GM04503 (cell line): Measurements from ENCODE around the gene PRX.
"Not testable (repeated sequence)": the region's sequence is repeated elsewhere in the genome, so short reads cannot be mapped to it uniquely, and the experiment has no call there.

Source experiments
- DNase-seq: peaks from one replicate; pipeline ENCODE4 v3.0.0-alpha.2; 2012; ENCODE audit warnings: low read depth

The PRX gene

DNA sequence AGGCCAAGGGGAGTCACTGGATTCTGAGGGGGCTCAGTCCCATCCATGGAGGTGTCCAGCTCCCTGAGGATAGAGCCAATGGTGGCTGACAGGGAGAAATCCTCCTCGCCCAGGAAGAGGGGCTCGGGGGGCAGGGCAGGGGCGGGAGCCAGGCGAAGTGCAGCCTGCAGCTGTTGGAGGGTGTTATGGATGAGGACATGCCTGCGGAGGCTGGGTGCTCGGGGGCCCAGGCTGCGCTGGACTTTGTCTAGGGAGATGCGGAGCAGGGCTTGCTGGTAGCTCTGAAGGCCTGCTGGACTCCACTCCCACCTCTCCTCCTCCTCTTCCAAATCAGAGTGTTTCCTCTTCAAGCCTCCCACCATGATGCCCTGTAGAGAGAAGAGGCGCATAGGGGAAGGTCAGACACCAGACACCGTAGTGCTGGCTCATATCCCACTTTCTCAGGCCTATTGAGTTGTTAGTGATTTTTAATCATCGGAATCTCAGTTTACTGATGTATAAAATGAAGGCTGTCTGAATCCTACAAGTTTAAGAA lies 28.6 kb upstream of the PRX start:
- no peak for DNase-seq

DNA sequence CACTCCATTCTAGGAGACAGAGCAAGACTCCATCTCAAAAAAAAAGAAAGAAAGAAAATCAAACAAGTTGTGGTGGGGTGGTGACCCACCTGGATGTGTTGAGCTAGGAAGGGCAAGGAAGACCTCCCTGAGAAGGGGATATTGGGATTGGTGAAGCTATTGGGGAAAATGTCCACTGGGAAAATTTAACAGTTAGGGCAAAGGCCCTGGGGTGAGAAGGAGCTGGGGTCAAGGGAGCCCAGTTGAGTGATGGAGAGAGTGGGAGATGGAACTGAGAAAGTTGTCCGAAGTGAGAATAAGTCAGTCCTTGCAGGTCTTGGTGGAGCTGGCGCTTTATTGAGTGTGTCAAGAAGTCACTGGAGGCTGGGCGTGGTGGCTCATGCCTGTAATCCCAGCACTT lies 25.1 kb upstream of the PRX start:
- no peak for DNase-seq

DNA sequence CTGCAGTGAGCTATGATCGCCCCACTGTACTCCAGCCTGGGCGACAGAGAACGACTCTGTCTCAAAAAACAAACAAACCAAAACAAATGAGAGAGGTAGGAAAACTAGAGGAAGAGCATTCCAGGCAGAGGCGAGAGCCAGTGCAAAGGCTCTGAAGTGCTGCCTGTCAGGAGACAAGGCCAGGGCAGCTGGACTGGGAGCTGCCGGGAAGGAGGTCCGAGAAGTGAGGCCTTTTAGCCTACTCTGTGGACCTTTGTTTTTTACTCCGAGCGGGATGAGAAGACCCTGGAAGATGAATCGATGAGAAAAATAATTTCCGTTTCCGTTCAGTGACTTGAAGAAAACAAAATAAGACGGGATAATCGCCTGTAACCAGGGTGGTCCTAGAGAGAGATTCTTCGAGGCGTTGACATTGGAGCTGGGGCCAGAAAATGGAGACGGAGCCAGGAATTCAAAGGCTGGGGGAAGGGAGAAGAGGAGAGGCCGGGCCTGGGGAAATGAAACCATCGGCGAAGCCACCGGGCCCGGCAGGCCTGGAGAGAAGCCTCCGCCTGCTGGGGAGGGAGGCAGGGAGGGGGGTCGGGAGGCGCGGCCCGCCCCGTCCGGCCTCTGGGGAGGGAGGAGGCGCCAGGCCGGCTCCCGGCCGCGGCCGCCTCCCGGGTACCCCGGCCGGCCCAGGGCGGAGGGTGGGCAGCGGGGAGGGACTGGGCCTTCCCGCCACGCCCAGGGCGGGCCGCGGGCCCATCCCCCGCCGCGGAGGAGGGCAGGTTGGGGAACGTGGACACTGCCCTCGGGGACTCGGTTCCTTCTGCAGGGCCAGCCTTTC lies 20.4 kb upstream of the PRX start:
- peak; percentile 61 for DNase-seq

DNA sequence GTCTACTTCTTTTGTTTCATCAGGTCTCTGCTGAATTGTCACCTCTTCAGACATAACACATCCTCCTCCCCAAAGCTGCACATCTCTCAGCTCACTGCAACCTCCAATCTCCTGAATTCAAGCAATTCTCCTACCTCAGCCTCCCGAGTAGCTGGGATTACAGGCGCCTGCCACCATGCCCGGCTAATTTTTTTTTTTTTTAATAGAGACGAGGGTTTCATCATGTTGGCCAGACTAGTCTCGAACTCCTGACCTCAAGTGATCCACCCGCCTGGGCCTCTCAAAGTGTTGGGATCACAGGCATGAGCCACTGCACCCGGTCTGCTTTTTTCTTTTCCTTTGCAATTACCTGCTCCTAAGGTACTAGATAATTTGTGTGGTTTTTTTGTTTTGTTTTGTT lies 19.6 kb upstream of the PRX start:
- DNase-seq: not testable (repeated sequence)

DNA sequence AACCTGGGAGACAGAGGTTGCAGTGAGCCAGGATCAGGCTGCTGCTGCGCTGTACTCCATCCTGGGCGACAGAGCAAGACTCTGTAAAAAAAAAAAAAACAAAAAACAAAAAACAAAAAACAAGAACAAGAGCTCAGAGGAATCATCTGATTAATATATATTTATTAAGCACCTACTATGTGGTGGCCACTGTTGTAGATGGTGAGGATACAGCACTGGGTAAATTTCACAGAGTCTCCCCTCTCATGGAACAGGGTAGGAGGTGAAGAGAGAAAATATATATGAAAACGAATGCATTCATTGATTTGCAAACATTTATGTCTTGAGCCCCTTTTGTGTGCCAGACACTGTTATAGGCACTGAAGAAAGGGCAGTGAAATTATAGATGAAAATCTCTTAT lies 18.5 kb upstream of the PRX start:
- DNase-seq: no peak

DNA sequence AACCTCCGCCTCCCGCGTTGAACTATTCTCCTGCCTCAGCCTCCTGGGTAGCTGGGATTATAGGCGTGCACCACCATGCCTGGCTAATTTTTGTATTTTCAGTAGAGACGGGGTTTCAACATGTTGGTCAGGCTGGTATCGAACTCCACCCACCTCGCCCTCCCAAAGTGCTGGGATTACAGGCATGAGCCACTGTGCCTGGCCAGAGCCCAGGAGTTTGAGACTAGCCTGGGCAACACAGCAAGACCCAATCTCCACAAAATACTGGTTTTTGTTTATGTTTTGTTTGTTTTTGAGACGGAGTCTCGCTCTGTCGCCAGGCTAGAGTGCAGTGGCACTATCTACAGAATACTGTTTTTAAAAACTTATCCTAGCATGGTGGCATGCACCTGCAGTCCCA lies 17.1 kb upstream of the PRX start:
- not testable (repeated sequence) for DNase-seq

DNA sequence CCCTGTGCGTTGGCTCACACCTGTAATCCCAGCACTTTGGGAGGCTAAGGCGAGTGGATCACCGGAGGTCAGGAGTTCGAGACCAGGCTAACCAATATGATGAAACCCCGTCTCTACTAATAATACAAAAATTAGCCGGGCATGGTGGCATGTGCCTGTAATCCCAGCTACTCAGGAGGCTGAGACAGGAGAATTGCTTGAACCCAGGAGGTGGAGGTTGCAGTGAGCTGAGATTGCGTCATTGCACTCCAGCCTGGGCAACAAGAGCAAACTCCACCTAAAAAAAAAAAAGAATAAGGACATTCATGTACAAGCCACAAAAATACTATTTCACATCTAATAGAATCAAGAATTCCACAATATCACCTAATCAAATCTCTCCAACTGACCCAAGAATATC lies 15.0 kb upstream of the PRX start:
- DNase-seq: not testable (repeated sequence)

DNA sequence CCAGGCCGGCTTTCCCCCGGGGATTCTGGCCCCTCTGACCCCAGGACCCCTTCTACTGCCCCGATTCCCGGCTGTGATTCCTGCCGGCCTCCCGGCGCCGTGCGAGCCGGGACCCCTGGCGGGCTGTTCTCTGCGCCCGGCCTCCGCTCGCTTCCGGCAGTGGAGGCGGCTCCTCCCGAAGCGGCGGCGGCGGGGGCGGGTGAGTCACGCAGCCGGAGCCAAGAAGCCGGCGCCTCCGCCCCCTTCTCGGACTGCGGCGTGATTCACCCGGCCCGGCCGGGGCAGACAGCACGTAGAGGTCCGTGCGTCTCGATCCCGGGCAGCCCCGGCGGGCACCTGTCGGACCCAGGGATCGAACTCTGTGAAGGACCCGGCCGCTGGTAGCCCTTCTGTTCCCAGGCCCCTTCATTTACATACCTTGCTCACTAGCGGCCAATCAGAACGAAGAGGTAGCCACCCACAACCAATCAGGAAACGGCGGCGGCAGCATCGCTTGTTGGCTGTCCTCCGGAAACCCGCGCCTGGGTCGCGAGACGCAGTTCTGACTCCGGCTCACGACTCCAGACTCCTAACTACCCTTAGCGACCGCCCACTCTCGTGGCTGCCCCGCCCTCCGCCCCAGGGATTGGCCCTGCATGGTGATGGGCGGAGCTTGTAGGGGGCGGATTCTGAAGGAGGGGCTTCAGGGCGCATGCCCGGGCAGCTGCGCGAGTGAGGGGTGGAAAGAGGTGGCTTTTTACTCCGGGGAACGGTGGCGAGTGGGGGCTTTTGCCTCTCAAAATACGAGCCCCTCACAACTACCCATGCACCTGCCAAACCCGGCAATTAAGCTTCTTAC lies 12.5 kb upstream of the PRX start, which contains the start of gene SERTAD1:
Gene SERTAD1, minus strand, starts transcription at position 543 of the 838 bp plus-strand sequence. CDS start 2,446 bp downstream, outside the sequence.
- DNase-seq: peak; percentile 90

DNA sequence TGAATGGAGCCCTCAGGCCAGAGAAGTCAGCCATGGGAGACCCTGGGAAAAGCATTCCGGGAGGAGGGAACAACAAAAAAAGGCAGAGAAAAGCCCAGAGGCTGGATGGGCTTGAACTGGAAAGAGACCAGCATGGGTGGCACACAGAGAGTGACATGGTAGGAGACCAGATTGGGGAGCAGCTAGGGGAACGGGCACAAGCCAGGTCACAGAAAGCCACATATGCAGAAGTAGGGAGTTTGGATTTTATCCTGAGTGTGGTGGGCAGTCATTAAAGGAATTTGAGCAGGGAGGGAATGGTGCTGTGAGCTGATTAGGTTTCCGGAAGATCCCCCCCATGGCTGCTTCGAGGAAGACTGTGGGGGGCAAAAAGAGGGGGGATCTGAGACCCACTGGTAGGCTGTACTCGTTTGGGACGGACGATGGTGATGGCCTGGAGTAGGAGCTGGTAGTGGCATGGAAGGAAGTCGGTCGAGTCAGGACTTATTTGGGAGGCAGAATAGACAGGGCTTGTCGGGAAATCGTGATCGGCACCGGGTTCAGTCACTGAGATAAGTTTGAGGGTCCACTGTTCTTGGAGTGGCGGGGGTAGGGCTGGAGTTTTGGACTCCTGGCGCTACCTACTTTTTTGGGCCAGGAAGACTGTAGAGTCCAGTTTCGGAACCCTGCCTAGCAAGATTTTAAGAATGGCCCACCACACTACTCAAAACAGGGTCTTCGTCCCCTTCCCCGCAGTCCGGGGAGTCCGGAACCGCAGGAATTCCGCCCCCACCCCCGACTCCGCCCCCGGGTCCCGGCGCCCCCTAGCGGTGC lies 11.7 kb upstream of the PRX start:
- DNase-seq: no peak

DNA sequence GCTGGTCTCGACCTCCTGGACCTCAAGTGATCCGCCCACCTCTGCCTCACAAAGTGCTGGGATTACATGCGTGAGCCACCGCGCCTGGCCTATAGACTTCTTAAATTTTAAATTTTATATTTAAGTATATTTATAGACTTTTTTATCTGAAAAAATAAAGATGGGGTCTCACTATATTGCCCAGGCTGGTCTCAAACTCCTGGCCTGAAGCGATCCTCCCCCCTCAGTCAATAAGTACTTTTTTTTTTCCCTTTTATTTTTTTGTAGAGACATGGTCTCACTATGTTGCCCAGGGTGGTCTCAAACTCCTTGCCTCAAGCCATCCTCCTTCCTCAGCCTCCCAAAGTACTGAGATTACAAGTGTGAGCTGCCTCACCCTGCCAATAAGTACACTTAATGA lies 10.8 kb upstream of the PRX start:
- DNase-seq: no peak

DNA sequence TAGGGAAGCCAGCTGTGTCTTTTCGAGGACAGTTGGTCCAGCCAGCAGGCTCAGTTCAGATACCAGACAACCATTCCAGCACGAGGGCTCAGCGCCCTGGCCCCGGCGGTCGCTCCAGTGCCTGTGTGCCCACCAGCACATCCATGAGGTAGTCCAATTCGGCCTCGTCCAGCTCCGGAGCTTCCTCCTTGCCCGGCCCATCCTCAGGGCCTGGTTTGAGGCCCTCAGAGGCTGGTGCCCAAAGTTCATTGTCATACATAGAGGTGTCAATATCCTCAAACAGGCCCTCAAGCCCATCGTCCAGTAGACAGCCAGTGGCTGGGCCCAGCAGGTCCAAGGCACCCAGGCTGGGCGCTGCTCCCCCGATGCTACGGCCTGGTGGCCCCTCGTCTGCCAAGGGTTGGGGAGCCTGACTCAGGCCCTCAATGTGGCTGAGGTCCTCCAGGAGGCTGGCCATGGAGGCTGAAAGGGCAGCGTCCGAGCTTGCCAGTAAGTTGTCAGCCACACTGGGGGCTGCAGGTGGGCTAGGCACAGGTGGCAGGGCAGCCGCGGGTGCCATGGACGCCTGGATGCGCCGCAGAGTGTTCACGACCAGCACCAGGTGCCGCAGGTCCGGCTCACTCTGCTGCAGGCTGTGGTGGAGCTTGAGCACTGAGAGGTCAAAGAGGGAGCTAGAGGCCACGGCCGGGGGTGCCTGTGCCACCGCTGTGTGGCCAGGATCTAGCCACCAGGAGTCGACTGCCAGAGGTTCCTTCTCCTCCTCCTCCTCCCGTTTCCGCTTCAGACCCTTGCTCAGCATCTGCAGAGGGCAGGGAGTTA lies 9.8 kb upstream of the PRX start:
- no peak for DNase-seq

DNA sequence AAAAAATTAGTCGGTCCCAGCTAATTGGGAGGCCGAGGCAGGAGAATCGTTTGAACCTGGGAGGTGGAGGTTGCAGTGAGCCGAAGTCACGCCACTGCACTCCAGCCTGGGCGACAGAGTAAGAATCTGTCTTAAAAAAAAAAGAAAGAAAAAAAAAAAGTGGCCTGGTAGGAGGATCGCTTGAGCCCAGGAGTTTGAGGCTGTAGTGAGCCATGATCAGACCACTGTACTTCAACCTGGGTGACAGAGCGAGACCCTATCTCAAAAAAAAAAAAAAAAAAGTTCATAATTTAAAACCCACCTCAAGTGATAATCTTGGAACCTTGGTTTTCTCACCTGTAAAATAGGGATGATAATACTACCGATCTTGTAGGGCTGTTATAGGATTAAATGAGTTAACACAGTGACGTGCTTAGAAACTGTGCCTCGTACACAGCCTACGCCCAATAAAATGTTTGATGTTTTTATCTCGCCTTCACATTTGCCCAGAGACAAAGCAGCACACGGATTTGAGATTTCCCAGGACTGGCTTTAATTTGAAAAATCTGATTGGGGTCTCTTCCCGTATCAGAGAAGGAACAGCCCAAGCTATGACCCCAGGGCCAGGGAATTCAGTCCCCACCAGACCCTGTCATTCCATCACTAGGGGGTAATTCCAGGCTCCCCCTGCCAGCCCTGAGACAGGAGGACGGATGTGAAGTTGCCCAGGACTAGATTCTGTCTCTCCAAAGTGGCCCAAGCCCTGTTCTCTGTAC lies 9.0 kb upstream of the PRX start:
- DNase-seq: no peak

DNA sequence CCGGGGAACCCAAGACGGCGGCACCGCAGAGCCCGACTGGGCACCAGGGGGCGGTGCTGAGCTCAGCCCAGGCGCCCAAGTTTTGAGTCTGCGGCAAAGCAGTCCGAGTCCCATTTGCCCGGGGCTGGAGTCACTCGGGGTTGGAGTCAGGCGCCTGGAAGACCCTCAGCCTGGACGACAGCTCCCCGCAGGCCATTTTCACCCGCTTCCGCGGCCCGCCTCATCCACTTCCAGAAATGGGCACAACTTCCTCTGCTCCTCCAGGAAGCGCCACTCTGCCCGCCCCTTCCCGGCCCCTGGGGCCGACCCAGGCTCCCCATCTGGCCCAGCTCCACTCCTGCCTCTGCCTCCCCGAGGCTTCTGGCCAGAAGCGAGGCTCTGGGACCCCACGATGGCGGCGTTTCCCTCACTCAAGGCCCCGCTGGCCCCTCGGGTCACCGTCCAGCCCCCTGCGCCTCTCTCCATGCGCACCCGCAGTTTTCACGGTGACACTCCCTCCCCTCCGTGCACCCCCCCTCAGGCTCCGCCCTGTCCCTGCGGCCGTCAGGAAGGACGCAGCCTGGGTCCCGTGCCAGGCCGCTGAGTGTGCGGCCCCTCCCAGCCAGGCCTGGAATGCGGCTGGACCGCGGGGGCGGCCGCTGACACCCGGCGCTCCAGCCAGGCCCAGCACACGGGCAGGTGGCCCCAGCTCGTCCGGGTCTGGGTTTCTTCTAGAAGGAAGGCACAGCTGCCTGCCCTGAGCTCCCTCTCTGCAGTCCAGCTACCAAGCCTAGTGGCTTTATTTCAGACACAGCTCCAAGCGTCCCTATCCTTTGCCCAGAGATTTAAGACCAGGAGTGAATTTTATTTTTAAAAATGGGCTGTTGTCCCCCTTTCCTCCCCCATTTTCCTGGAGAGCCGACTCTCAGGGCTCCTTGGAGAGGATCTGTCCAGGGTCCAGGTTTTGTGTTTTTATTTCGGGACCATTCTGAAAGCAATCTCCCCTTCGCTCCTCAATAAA lies 7.9 kb upstream of the PRX start:
- DNase-seq: peak; percentile 64

DNA sequence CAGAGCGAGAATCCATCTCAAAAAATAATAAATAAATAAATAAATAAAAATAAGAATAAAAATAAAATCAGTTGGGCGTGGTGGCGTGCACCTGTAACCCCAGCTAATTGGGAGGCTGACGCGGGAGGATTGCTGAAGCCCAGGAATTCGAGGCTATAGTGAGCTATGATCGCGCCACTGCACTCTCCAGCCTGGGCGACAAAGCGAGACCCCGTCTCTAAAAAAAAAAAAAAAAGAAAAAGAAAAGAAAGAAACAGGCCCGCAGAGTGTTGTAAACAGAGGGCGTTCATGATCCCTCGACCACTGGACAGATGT lies 7.2 kb upstream of the PRX start:
- DNase-seq: no peak

DNA sequence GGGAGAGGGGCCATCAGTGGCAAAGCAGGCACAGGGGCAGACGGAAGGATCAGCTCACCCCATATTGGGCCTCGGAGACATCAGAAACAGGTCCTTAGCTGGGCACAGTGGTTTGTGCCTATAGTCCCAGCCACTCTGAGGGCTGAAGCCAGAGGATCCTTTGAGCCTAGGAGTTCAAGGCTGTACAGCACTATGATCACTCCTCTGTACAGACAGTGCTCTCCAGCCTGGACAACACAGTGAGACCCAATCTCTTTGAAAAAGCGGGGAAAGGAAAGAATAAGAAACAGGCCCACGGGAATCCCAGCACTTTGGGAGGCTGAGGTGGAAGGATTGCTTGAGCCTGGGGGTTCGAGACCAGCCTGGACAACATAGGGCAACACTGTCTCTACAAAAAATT lies 6.6 kb upstream of the PRX start:
- DNase-seq: no peak

DNA sequence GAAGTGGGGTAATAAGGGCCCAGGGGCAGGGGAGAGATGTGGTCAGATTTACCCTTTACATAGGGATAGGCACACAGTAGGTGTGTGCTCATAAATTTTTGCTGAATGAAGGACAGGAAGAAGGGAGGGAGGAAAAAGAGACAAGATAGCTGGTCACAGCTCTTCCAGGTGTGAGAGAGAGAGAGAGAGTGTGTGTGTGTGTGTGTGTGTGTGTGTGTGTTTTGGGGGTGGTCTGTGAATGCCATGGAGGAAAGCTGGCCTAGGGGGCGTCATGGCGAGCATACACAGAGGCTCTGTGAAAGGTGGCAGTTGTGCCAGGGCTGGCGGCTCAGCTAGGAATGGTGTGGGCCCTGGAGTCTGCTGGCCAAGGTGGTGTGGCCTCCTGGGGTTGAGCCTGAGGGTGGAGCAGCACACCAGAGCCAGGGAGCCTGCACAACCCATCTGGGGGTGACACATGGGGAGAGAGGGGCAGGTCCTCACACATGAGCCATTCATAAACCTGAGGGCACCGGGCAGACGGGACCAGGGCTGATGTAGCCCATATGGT lies 6.0 kb upstream of the PRX start:
- no peak for DNase-seq

DNA sequence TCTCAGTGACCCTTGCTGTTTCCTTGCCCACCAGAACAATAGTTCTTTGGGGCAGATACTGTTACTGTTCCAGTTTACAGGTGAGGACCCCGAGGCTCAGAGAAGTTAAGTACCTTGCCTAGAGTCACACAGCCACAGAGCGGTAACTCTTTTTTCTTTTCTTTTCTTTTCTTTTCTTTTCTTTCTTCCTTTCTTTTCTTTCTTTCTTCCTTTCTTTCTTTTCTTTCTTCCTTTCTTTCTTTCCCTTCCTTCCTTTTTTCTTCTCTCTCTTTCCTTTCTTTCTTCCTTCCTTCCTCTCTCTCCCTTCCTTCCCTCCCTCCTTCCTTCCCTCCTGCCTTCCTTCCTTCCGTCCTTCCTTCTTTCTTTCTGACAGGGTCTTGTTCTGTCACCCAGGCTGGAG lies 4.9 kb upstream of the PRX start:
- no peak for DNase-seq

DNA sequence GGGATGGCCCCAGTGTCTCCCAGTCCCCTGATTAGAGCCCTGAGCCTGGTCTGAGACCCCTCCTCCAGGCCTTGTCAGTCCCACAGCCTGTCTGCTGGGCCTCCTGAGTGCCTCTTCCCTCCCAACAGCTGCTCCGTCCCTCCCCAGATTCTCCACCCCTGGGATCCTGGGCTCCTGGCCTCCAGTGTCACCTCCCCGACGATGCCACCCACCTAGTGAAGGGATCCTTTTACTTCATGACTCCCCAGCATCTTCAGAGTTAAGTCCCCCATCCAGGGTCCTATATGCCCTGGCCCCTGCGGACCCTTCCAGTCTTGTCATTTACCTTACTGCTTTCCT lies 4.4 kb upstream of the PRX start:
- no peak for DNase-seq

DNA sequence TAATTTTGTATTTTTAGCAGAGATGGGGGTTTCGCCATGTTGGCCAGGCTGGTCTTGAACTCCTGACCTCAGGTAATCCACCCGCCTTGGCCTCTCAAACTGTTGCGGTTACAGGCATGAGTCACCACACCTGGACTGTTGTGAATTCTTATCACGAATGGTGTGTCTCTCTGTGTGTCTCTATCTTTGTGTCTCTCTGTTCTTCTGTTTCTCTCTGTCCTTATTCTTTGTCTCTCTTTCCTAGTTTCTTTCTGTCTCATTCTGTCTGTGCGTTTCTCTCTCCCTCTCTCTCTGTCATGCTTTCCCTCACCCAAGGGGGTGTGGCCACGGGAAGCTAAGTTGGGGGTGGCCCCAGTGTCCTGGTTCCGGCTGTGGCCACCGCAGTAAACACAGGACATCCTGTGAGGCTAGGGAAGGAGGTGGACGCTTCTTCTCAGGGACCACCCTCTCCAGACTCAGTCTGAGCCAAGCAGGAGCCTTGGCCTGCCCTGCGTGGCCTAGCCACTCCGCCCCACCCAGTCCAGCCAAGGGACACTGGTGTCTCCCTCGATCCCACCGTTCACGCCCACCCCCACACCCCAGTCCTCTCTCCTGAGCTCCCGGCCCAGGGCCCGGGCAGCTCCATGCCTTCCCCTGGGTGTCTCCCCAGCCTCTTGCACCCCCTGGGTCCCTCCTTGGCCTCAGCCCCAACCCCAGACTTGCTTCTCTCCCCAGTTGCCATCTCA lies 3.9 kb upstream of the PRX start:
- no peak for DNase-seq
